ENCODE data around the gene REEP1. TPM values are rescaled to one million over a fixed set of nuclear protein-coding genes. Genes with fewer than 3 reads are reported as not detected.

REEP1 gene
- total and polyA plus RNA-seq, 2 of the 13 experiments (the other 11 are each of a cell fraction or from before 2014, with no cell fraction given) = 0.27 TPM; not detected in 1

DNA sequence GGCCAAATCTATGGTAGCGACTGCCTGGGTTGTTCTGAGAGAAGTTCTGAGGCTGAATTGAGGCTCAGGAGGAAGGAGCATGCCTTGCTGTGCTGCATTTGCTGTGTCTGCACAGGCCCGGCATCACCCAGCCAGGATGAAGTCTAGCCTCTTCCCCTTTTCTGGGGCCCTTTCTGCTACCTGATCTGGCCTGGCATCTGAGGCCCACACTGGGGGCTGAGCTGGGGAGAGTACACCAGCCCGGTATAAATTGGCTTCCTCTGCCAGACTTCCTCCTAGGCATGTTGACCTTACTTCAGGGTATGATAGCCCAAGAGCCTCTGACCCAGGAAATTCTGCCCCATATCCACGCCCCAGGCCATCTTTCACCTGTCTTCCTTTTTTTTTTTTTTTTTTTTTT is 108.2 kb downstream of the REEP1 start:
- intact Hi-C loops (cut with micrococcal nuclease; ENCODE audit: unreplicated experiment) = no loop called here

More for the DNA sequence above, 108.2 kb downstream of the REEP1 start:
- H3K36me3 ChIP-seq (replicated peaks in 1 of 2; ENCODE audit: control insufficient read depth in 1 of 2, insufficient read depth in 2 of 2, low read length in 2 of 2) = no peaks in the 10 kb centered on the region
- no peaks in the 10 kb centered on the region for H4K20me1 ChIP-seq (ENCODE audit: insufficient read depth, low read length)
- H3K27me3 ChIP-seq (ENCODE audit: control insufficient read depth in 1 of 2, insufficient read depth in 2 of 2, low read length in 2 of 2) = peaks cover 5 to 17% of the 10 kb centered on the region in 2 experiments; a peak in 2 of 5 replicates
- WGBS (ENCODE audit: low lambda C conversion rate) = 27% methylated on average over 4 of the region's 4 CpGs
- CTCF ChIA-PET (ENCODE audit: low intra/inter-chr PET ratio, low total read pairs) = no interaction called here
- H3K9me3 ChIP-seq (ENCODE audit: low read length) = no peaks in the 10 kb centered on the region
- POLR2A ChIA-PET = no interaction called here
- H3K79me2 ChIP-seq (ENCODE audit: insufficient read depth, low read length) = no peaks in the 10 kb centered on the region
- no peak for FAIRE-seq
- TF ChIP-seq ZNF879 (CRISPR knock-in tag; IDR thresholded peaks at IDR 0.05) (no peak), ZNF773 (CRISPR knock-in tag; IDR thresholded peaks at IDR 0.05; ENCODE audit: borderline replicate concordance) (no peak), EED (CRISPR knock-in tag; IDR thresholded peaks at IDR 0.05) (no peak), ZNF432 (CRISPR knock-in tag; IDR thresholded peaks at IDR 0.05; ENCODE audit: borderline replicate concordance) (no peak), ZSCAN12 (CRISPR knock-in tag; IDR thresholded peaks at IDR 0.05) (no peak), BCL6 (CRISPR knock-in tag; IDR thresholded peaks at IDR 0.05) (no peak), MAF1 (CRISPR knock-in tag; IDR thresholded peaks at IDR 0.05; ENCODE audit: borderline replicate concordance) (no peak), ZNF101 (CRISPR knock-in tag; IDR thresholded peaks at IDR 0.05; ENCODE audit: borderline replicate concordance, low read depth) (no peak), RFXANK (CRISPR knock-in tag; IDR thresholded peaks at IDR 0.05) (no peak)
- TF ChIP-seq, protein P1, sequence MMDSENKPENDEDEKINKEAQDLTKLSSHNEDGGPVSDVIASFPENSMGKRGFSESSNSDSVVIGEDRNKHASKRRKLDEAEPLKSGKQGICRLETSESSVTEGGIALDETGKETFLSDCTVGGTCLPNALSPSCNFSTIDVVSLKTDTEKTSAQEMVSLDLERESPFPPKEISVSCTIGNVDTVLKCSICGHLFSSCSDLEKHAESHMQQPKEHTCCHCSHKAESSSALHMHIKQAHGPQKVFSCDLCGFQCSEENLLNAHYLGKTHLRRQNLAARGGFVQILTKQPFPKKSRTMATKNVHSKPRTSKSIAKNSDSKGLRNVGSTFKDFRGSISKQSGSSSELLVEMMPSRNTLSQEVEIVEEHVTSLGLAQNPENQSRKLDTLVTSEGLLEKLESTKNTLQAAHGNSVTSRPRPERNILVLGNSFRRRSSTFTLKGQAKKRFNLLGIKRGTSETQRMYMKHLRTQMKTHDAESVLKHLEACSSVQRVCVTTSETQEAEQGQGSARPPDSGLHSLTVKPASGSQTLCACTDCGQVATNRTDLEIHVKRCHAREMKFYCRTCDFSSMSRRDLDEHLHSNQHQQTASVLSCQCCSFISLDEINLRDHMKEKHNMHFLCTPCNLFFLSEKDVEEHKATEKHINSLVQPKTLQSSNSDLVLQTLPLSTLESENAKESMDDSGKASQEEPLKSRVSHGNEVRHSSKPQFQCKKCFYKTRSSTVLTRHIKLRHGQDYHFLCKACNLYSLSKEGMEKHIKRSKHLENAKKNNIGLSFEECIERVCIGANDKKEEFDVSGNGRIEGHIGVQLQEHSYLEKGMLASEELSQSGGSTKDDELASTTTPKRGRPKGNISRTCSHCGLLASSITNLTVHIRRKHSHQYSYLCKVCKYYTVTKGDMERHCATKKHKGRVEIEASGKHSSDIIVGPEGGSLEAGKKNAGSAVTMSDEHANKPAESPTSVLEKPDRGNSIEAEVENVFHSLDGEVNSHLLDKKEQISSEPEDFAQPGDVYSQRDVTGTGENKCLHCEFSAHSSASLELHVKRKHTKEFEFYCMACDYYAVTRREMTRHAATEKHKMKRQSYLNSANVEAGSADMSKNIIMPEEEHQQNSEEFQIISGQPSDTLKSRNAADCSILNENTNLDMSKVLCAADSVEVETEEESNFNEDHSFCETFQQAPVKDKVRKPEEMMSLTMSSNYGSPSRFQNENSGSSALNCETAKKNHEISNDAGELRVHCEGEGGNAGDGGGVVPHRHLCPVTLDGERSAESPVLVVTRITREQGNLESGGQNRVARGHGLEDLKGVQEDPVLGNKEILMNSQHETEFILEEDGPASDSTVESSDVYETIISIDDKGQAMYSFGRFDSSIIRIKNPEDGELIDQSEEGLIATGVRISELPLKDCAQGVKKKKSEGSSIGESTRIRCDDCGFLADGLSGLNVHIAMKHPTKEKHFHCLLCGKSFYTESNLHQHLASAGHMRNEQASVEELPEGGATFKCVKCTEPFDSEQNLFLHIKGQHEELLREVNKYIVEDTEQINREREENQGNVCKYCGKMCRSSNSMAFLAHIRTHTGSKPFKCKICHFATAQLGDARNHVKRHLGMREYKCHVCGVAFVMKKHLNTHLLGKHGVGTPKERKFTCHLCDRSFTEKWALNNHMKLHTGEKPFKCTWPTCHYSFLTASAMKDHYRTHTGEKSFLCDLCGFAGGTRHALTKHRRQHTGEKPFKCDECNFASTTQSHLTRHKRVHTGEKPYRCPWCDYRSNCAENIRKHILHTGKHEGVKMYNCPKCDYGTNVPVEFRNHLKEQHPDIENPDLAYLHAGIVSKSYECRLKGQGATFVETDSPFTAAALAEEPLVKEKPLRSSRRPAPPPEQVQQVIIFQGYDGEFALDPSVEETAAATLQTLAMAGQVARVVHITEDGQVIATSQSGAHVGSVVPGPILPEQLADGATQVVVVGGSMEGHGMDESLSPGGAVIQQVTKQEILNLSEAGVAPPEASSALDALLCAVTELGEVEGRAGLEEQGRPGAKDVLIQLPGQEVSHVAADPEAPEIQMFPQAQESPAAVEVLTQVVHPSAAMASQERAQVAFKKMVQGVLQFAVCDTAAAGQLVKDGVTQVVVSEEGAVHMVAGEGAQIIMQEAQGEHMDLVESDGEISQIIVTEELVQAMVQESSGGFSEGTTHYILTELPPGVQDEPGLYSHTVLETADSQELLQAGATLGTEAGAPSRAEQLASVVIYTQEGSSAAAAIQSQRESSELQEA (CRISPR knock-in tag; IDR thresholded peaks at IDR 0.05; ENCODE audit: not compliant biosample characterization) = no peak
- TF ChIP-seq, protein P2, sequence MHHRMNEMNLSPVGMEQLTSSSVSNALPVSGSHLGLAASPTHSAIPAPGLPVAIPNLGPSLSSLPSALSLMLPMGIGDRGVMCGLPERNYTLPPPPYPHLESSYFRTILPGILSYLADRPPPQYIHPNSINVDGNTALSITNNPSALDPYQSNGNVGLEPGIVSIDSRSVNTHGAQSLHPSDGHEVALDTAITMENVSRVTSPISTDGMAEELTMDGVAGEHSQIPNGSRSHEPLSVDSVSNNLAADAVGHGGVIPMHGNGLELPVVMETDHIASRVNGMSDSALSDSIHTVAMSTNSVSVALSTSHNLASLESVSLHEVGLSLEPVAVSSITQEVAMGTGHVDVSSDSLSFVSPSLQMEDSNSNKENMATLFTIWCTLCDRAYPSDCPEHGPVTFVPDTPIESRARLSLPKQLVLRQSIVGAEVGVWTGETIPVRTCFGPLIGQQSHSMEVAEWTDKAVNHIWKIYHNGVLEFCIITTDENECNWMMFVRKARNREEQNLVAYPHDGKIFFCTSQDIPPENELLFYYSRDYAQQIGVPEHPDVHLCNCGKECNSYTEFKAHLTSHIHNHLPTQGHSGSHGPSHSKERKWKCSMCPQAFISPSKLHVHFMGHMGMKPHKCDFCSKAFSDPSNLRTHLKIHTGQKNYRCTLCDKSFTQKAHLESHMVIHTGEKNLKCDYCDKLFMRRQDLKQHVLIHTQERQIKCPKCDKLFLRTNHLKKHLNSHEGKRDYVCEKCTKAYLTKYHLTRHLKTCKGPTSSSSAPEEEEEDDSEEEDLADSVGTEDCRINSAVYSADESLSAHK (CRISPR knock-in tag; IDR thresholded peaks at IDR 0.05; ENCODE audit: borderline replicate concordance) = no peak
- BruUV-seq (replicated peaks) = no TSS peak
- H2AFZ ChIP-seq (ENCODE audit: low read length) = no peak overlapping the region
- ATAC-seq = no peak
- H3K4me2 ChIP-seq (ENCODE audit: low read depth, low read length) = no peak overlapping the region
- in situ Hi-C loops (cut with HindIII; ENCODE audit: extremely low pct_ligation_motif_present, low pct_unique_long_range_greater_than_20kb) = no loop called here
- H3K4me1 ChIP-seq (ENCODE audit: insufficient read depth, low read length) = peaks cover 12% of the 10 kb centered on the region
- no peak for DNase-seq (ENCODE audit: low spot score)
- H3K9ac ChIP-seq (ENCODE audit: insufficient read depth, low read depth, low read length) = no peak overlapping the region
- H3K27ac ChIP-seq (ENCODE audit: extremely low read length, insufficient read depth, low read length) = no peak overlapping the region
- H3K4me3 ChIP-seq (replicated peaks in 1 of 3; ENCODE audit: insufficient read depth in 1 of 3, low read depth in 2 of 3, low read length in 3 of 3) = no peak overlapping the region
